Erythroblast (primary cell): ENCODE measurements around the gene ST14.
"Not testable (repeated sequence)": the region's sequence is repeated elsewhere in the genome, so short reads cannot be mapped to it uniquely, and the experiment has no call there.

ENCODE experiments used
- DNase-seq, 2 experiments: peaks; one replicate each; lab custom pipeline; 2025; lab: John Stamatoyannopoulos, UW
- GATA1 ChIP-seq: IDR thresholded peaks from 2 replicates; pipeline ENCODE4 v1.6.1; 2011; ENCODE audit warnings: low read depth, mild to moderate bottlenecking, control low read depth, low read length, moderate library complexity
- POLR2A ChIP-seq: IDR thresholded peaks from 2 replicates; pipeline ENCODE4 v1.6.1; 2011; ENCODE audit warnings: mild to moderate bottlenecking, low read length

The ST14 gene

DNA sequence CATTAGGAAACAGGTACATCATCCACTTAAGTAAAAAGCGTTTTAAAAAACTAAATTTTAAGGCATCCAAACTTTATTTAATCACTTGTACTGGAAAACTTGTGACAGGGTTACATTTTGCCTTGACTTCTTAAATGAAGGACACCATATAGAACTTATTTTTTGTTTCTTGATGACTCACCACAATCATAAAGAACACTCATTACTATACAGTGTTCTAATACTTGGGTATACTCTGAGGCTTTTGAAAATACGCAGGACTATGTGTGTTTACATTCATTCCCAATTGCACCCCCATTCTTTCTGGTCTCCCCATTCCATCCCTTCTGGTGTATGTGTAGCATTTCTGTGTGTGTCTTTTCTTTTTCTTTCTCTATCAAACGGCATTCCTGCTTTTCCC lies 85.3 kb downstream of the ST14 start:
- no peak for DNase-seq
- TF ChIP-seq GATA1: no peak
- TF ChIP-seq POLR2A: no peak

DNA sequence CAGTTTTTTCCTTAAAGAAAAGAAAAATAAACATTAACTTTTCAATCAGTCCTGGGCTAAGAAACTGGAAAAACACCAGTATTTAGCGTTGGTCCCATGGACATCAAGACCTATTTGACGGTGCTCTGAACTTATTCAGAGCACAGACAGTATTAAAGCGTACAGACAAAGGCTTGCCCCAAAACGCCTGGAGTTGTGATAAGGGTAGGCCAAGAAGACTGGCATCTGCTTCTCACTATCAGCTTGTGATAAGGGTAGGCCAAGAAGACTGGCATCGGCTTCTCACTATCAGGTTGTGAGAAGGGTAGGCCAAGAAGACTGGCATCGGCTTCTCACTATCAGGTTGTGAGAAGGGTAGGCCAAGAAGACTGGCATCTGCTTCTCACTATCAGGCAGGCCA lies 85.8 kb downstream of the ST14 start:
- peak; percentile 6 to 65 for DNase-seq
- TF ChIP-seq POLR2A: peak; percentile 54

GRCh38 chr11:130246270-130246669 lies 86.7 kb downstream of the ST14 start:
- TF ChIP-seq POLR2A (no peak), GATA1 (no peak)
- no peak for DNase-seq

GRCh38 chr11:130246738-130247137 lies 87.2 kb downstream of the ST14 start:
- DNase-seq: no peak
- TF ChIP-seq POLR2A (no peak), GATA1 (no peak)

DNA sequence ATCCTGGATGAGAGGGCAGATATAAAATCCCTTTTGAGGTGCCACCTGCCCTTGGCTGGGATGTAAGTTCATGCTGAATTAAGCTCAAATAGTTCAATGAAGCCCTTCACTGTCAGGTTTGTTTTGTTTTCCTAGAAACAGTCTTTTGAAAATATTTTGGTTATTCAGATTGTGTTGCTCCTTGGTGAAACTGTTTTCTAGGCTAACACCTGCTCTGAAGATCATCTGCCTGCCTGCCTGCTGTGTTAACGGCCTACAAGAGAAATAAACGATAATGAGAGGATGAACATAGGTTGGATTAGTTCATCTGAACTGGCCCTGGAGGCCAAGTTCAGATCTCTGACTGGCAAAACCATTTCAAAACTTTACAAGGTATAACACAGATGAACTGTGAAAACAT lies 87.7 kb downstream of the ST14 start:
- no peak for DNase-seq
- TF ChIP-seq POLR2A (no peak), GATA1 (no peak)

- no peak for DNase-seq
- no peak for TF ChIP-seq GATA1
- TF ChIP-seq POLR2A: no peak
Measured at GRCh38 chr11:130249371-130249770, 89.8 kb downstream of the ST14 start.

DNA sequence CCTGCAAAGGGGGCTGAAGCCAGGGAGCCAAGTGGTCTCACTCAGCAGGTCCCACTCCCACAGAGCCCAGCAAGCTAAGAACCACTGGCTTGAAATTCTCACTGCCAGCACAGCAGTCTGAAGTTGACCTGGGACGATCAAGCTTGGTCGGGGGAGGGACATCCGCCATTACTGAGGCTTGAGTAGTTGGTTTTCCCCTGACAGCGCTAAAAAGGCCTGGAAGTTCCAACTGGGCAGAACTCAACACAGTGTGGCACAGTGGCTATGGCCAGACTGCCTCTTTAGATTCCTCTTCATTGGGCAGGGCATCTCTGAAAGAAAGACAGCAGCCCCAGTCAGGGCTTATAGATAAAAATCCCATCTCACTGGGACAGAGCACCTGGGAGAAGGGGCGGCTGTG lies 90.3 kb downstream of the ST14 start:
- DNase-seq: not testable (repeated sequence)

- DNase-seq: peak; percentile 3 to 12
Measured at GRCh38 chr11:130251763-130252162, 92.2 kb downstream of the ST14 start.
